H1 (cell line): ENCODE data around the gene PPP1R3G. TPM values are rescaled to one million over a fixed set of nuclear protein-coding genes. Genes with fewer than 3 reads are reported as not detected.
"Not testable (repeated sequence)": the region's sequence is repeated elsewhere in the genome, so short reads cannot be mapped to it uniquely, and the experiment has no call there.

Experiments used
- CTCF ChIA-PET: fragments of 300-600 bp; sonication (Branson Sonifier 250); formaldehyde crosslinking; loops from one replicate; lab custom pipeline; 2021; ENCODE audit not compliant: partially characterized antibody; lab: Charles Lee
- POLR2A ChIA-PET: fragments of 300-600 bp; sonication (Branson Sonifier 250); formaldehyde crosslinking; loops from one replicate; lab custom pipeline; 2021; ENCODE audit warnings: inconsistent platforms; ENCODE audit not compliant: partially characterized antibody; lab: Charles Lee
- DNase-seq, 2 experiments: peaks; one replicate each; pipeline versions ENCODE4 v3.0.0 to v3.0.0-alpha.2; 2010 to 2022; ENCODE audit warnings: low spot score in 2 of 2, low read depth in 1 of 2, mixed read lengths in 1 of 2
- FAIRE-seq: peaks from 2 replicates; lab custom pipeline; 2011; peaks lifted over from hg19 to GRCh38; lab: Jason Lieb, UNC
- H2AFZ ChIP-seq: 2 replicates; pipeline ENCODE4 v1.8.1; 2012; ENCODE audit warnings: low read length, inconsistent platforms
- H2AK5ac ChIP-seq: 2 replicates; pipeline ENCODE4 v1.6.1; 2013; ENCODE audit warnings: low read depth, low read length
- H2BK120ac ChIP-seq: replicated peaks from 2 replicates; pipeline ENCODE3; 2013; ENCODE audit warnings: low read depth, low read length, inconsistent platforms
- H2BK12ac ChIP-seq: 2 replicates; pipeline ENCODE4 v1.6.1; 2013; ENCODE audit warnings: low read depth, low read length
- H2BK15ac ChIP-seq: 2 replicates; pipeline ENCODE4 v1.6.1; 2013; ENCODE audit warnings: low read length
- H2BK20ac ChIP-seq: 2 replicates; pipeline ENCODE4 v1.6.1; 2013; ENCODE audit warnings: low read length
- H2BK5ac ChIP-seq: 2 replicates; pipeline ENCODE4 v1.6.1; 2013; ENCODE audit warnings: low read depth, low read length
- H3K14ac ChIP-seq: 2 replicates; pipeline ENCODE4 v1.6.1; 2013; ENCODE audit warnings: inconsistent platforms; ENCODE audit not compliant: insufficient read length
- H3K18ac ChIP-seq: 2 replicates; pipeline ENCODE4 v1.6.1; 2013; ENCODE audit warnings: low read length; ENCODE audit errors: extremely low read depth
- H3K23ac ChIP-seq: 2 replicates; pipeline ENCODE4 v1.6.1; 2013; ENCODE audit warnings: inconsistent platforms; ENCODE audit not compliant: insufficient read length
- H3K23me2 ChIP-seq: 2 replicates; pipeline ENCODE4 v1.6.1; 2013; ENCODE audit warnings: low read depth, low read length
- H3K27ac ChIP-seq: 2 replicates; pipeline ENCODE4 v1.6.1; 2011; ENCODE audit warnings: low read depth, low read length, inconsistent platforms
- H3K27me3 ChIP-seq, 4 experiments: replicated peaks in 1 of 4; 1 replicate in 1 of 4; 2 replicates in 3 of 4; pipeline versions ENCODE4 v1.6.1 to v1.8.1; 2011 to 2013; ENCODE audit warnings: low read length in 3 of 4, mild to moderate bottlenecking in 3 of 4, inconsistent platforms in 2 of 4, mixed read lengths in 2 of 4, moderate library complexity in 1 of 4; ENCODE audit not compliant: control insufficient read depth in 3 of 4, insufficient read depth in 3 of 4; ENCODE audit errors: extremely low read depth in 1 of 4
- H3K36me3 ChIP-seq, 4 experiments: 2 replicates each; pipeline versions ENCODE4 v1.6.1 to v1.8.1; 2011 to 2013; ENCODE audit warnings: mild to moderate bottlenecking in 4 of 4, low read length in 3 of 4, moderate library complexity in 2 of 4, control low read depth in 1 of 4, inconsistent platforms in 1 of 4; ENCODE audit not compliant: insufficient read depth in 4 of 4, control insufficient read depth in 2 of 4
- H3K4ac ChIP-seq: replicated peaks from 2 replicates; pipeline ENCODE3; 2013; ENCODE audit warnings: low read length, low read depth, mixed read lengths, inconsistent platforms; ENCODE audit not compliant: insufficient read length
- H3K4me1 ChIP-seq, 4 experiments: replicated peaks in 1 of 4; 1 replicate in 1 of 4; 2 replicates in 3 of 4; pipeline versions ENCODE4 v1.6.1 to v1.8.1; 2011 to 2013; ENCODE audit warnings: low read length in 3 of 4, inconsistent platforms in 2 of 4, mixed read lengths in 1 of 4; ENCODE audit not compliant: insufficient read depth in 4 of 4, control insufficient read depth in 3 of 4
- H3K4me2 ChIP-seq, 2 experiments: 2 replicates each; pipeline versions ENCODE4 v1.6.1 to v1.8.1; 2011 to 2013; ENCODE audit warnings: low read depth in 2 of 2, low read length in 2 of 2, control low read depth in 1 of 2, inconsistent platforms in 1 of 2, mild to moderate bottlenecking in 1 of 2; ENCODE audit not compliant: insufficient read depth in 1 of 2
- H3K4me3 ChIP-seq, 4 experiments: fragments of 200-600, 300-600 bp in 1 of 4; sonication (generic), shearing (Covaris generic), sonication (Bioruptor Twin) in 1 of 4; 2 replicates each; pipeline versions ENCODE4 v1.5.1 to v1.8.1; 2011 to 2016; ENCODE audit warnings: low read length in 4 of 4, low read depth in 3 of 4, control low read depth in 2 of 4, inconsistent platforms in 2 of 4, mild to moderate bottlenecking in 2 of 4, mixed read lengths in 1 of 4, moderate library complexity in 1 of 4; ENCODE audit not compliant: insufficient read depth in 2 of 4; ENCODE audit errors: extremely low read depth in 1 of 4
- H3K56ac ChIP-seq: replicated peaks from 2 replicates; pipeline ENCODE3; 2013; ENCODE audit warnings: low read depth, mild to moderate bottlenecking, mixed read lengths, low read length, inconsistent platforms; ENCODE audit not compliant: insufficient read length
- H3K79me1 ChIP-seq: 2 replicates; pipeline ENCODE4 v1.6.1; 2013; ENCODE audit warnings: low read depth, low read length, control low read depth
- H3K79me2 ChIP-seq, 2 experiments: 2 replicates each; pipeline versions ENCODE4 v1.6.1 to v1.8.1; 2012 to 2013; ENCODE audit warnings: low read length in 2 of 2, mild to moderate bottlenecking in 2 of 2, inconsistent platforms in 1 of 2; ENCODE audit not compliant: insufficient read depth in 2 of 2, control insufficient read depth in 1 of 2
- H3K9ac ChIP-seq, 4 experiments: replicated peaks in 1 of 4; 1 replicate in 1 of 4; 2 replicates in 3 of 4; pipeline versions ENCODE4 v1.6.1 to v1.8.1; 2011 to 2013; ENCODE audit warnings: low read depth in 3 of 4, low read length in 3 of 4, control low read depth in 2 of 4, mild to moderate bottlenecking in 2 of 4, moderate library complexity in 2 of 4, inconsistent platforms in 1 of 4; ENCODE audit errors: extremely low read depth in 1 of 4
- H3K9me3 ChIP-seq, 2 experiments: 2 replicates each; pipeline versions ENCODE4 v1.6.1 to v1.8.1; 2012 to 2013; ENCODE audit warnings: mild to moderate bottlenecking in 2 of 2, moderate library complexity in 2 of 2, control low read depth in 1 of 2, inconsistent platforms in 1 of 2, low read depth in 1 of 2, low read length in 1 of 2, mixed read lengths in 1 of 2; ENCODE audit not compliant: insufficient read depth in 2 of 2
- H4K20me1 ChIP-seq, 2 experiments: replicated peaks in 1 of 2; 2 replicates each; pipeline versions ENCODE3 to v1.8.1; 2011 to 2013; ENCODE audit warnings: inconsistent platforms in 2 of 2, low read length in 2 of 2, mild to moderate bottlenecking in 1 of 2; ENCODE audit not compliant: insufficient read depth in 2 of 2, control insufficient read depth in 1 of 2
- H4K5ac ChIP-seq: 2 replicates; pipeline ENCODE4 v1.6.1; 2013; ENCODE audit warnings: low read length, low read depth, mixed read lengths, inconsistent platforms; ENCODE audit not compliant: insufficient read length
- H4K8ac ChIP-seq: 2 replicates; pipeline ENCODE4 v1.8.0; 2013; ENCODE audit warnings: mild to moderate bottlenecking, moderate library complexity, low read length, inconsistent platforms; ENCODE audit not compliant: insufficient read depth; ENCODE audit errors: extremely low read depth
- H4K91ac ChIP-seq: replicated peaks from 2 replicates; pipeline ENCODE3; 2013; ENCODE audit warnings: low read length, mixed read lengths, inconsistent platforms; ENCODE audit not compliant: insufficient read length
- SP1 ChIP-seq: IDR thresholded peaks from 2 replicates; pipeline ENCODE4 v1.6.1; 2011; ENCODE audit warnings: low read depth, low read length
- WGBS, 2 experiments: shearing (Covaris generic) in 1 of 2; methylation state at CpG; one replicate each; pipeline versions ENCODE4 v1.1.6 to v1.1.7; 2013 to 2015; ENCODE audit warnings: low lambda C conversion rate in 2 of 2, mixed read lengths in 2 of 2, inconsistent platforms in 1 of 2, low coverage in 1 of 2, missing lambda C conversion rate in 1 of 2; ENCODE audit not compliant: insufficient replicate concordance in 2 of 2, insufficient coverage in 1 of 2, insufficient read length in 1 of 2; ENCODE audit errors: extremely low coverage in 1 of 2, missing lambda C conversion rate in 1 of 2; 5-methylcytosine and 5-hydroxymethylcytosine counted together
- polyA plus RNA-seq, 7 experiments: library from polyadenylated mRNA; depleted of rRNA in 3 of 7; stranded (reverse) in 5 of 7; unstranded in 2 of 7; fragments of >200 nt in 5 of 7; fragments of 200-250 nt in 2 of 7; gene quantifications; 1 replicate in 5 of 7; 2 replicates in 1 of 7; 4 replicates in 1 of 7; pipeline versions ENCODE4 v1.2.1 to v1.2.3, GENCODE V29; 2011 to 2013; ENCODE audit warnings: missing spikeins in 2 of 7, mixed read lengths in 2 of 7
- total RNA-seq: library from RNA; stranded (reverse); fragmentation: NEBNext Ultra II Directional; extraction: Animal tissue kit (Norgen Biotek cat#: 25700); gene quantifications from 2 replicates; pipeline ENCODE4 v1.2.1, GENCODE V29; 2021

The PPP1R3G gene
- total and polyA plus RNA-seq, 2 of the 8 experiments (the other 6 are each of a cell fraction or from before 2014, with no cell fraction given), result 0.03 to 0.09 TPM

- 91% methylated on average over 8 of the region's 8 CpGs; no CpG with 5 or more reads in 1 of the 2 experiments for WGBS, 2 experiments
- FAIRE-seq, H4K5ac ChIP-seq, H3K79me2 ChIP-seq, H3K23ac ChIP-seq, H2BK12ac ChIP-seq, H3K79me1 ChIP-seq, H3K4me3 ChIP-seq, H3K9ac ChIP-seq, H4K8ac ChIP-seq, H3K4me2 ChIP-seq, H2AFZ ChIP-seq, POLR2A ChIA-PET, H3K23me2 ChIP-seq, H4K91ac ChIP-seq, H3K4ac ChIP-seq, H2BK20ac ChIP-seq, H3K27ac ChIP-seq, H3K27me3 ChIP-seq, H3K14ac ChIP-seq, DNase-seq, H2AK5ac ChIP-seq, H3K18ac ChIP-seq, H2BK15ac ChIP-seq, H3K9me3 ChIP-seq, H3K4me1 ChIP-seq, H2BK5ac ChIP-seq, H2BK120ac ChIP-seq, H3K36me3 ChIP-seq, H3K56ac ChIP-seq: not testable (repeated sequence)
- H4K20me1 ChIP-seq, result peaks cover 2 to 16% of the 10 kb centered on the region in 2 experiments
- CTCF ChIA-PET, result interaction anchor here (1.4 kb wide), 1 partner anchor 23 kb away, joined by 4 read pairs; no protein-coding TSS in a partner anchor
- 0 out of 2 replicates have a peak, but pooled peaks have one; percentile 9 for TF ChIP-seq SP1
Measured at GRCh38 chr6:5120543-5120942, 35.4 kb downstream of the PPP1R3G start.
